ENCODE results near the gene SLC39A5. TPM values are rescaled to one million over a fixed set of nuclear protein-coding genes. Genes with fewer than 3 reads are reported as not detected.
A peak's percentile ranks its signal among the peaks of the same experiment; 100 is the strongest.
"Not testable (repeated sequence)": the region's sequence is repeated elsewhere in the genome, so short reads cannot be mapped to it uniquely, and the experiment has no call there.

Gene SLC39A5
- 1 to 10 TPM in 1 of 2 donors, under 1 TPM in 1; 0.51 to 2.0 TPM for total RNA-seq

GRCh38 chr12:56229916-56230431, at the start of gene SLC39A5:
Gene SLC39A5, plus strand, starts transcription at chr12:56230051. Its CDS starts 1,224 bp downstream, at chr12:56231275.
- ATAC-seq (no peak), DNase-seq (ENCODE audit: low spot score in 2 of 2) (no peak)
- no peak within 1 kb of the TSS for H3K27ac Mint-ChIP-seq
- no peaks in the 10 kb centered on the region for H3K36me3 Mint-ChIP-seq
- no peaks in the 10 kb centered on the region for H3K9me3 Mint-ChIP-seq

- H3K27ac Mint-ChIP-seq = peak overlapping the region in 1 of 2 donors; percentile 64
- H3K36me3 Mint-ChIP-seq = peaks cover 24 to 25% of the 10 kb centered on the region in 2 donors
- H3K9me3 Mint-ChIP-seq = no peaks in the 10 kb centered on the region
- ATAC-seq (no peak), DNase-seq (ENCODE audit: low spot score in 2 of 2) (no peak)
These were observed 42.9 kb upstream of the SLC39A5 start for GRCh38 chr12:56186957-56187356.

- H3K36me3 Mint-ChIP-seq = peaks cover 24 to 25% of the 10 kb centered on the region in 2 donors
- no peak for DNase-seq (ENCODE audit: low spot score in 2 of 2)
These were observed 41.6 kb upstream of the SLC39A5 start for GRCh38 chr12:56188131-56188777.

GRCh38 chr12:56188778-56189098, 41.1 kb upstream of the SLC39A5 start:
- ATAC-seq = no peak
- DNase-seq (ENCODE audit: low spot score in 2 of 2) = peak; percentile 21 to 67
- Mint-ChIP-seq H3K9me3 (peaks cover 0 to 6% of the 10 kb centered on the region in 2 donors), H3K36me3 (peaks cover 24 to 25% of the 10 kb centered on the region in 2 donors), H3K27ac (peak overlapping the region; percentile 64 to 95)

More at GRCh38 chr12:56188131-56188777, 41.6 kb upstream of the SLC39A5 start:
- H3K9me3 Mint-ChIP-seq = peaks cover 0 to 3% of the 10 kb centered on the region in 2 donors
- no peak for ATAC-seq
- peak overlapping the region; percentile 64 to 95 for H3K27ac Mint-ChIP-seq

- ATAC-seq (peak; percentile 85 to 88), DNase-seq (ENCODE audit: low spot score in 2 of 2) (peak; percentile 89 to 92)
- Mint-ChIP-seq H3K9me3 (peaks cover 0 to 6% of the 10 kb centered on the region in 2 donors), H3K36me3 (peaks cover 24 to 25% of the 10 kb centered on the region in 2 donors), H3K27ac (peak within 1 kb of the TSS; percentile 96 to 100)
These were observed 40.5 kb upstream of the SLC39A5 start, which contains the start of gene SMARCC2 for GRCh38 chr12:56189099-56189917. Gene SMARCC2, minus strand, starts transcription at chr12:56189483. Its CDS starts 22 bp downstream, at chr12:56189461.

- ATAC-seq (peak; percentile 60 to 64), DNase-seq (ENCODE audit: low spot score in 2 of 2) (peak; percentile 88 to 92)
- peaks cover 0 to 6% of the 10 kb centered on the region in 2 donors for H3K9me3 Mint-ChIP-seq
- H3K36me3 Mint-ChIP-seq = peaks cover 19 to 24% of the 10 kb centered on the region in 2 donors
- peak overlapping the region; percentile 96 to 100 for H3K27ac Mint-ChIP-seq
These were observed 39.7 kb upstream of the SLC39A5 start for GRCh38 chr12:56189918-56190694.

GRCh38 chr12:56190695-56191155, 39.1 kb upstream of the SLC39A5 start:
- Mint-ChIP-seq H3K36me3 (peaks cover 19 to 21% of the 10 kb centered on the region in 2 donors), H3K27ac (peak overlapping the region; percentile 96 to 100), H3K9me3 (peaks cover 0 to 6% of the 10 kb centered on the region in 2 donors)
- no peak for ATAC-seq
- no peak for DNase-seq (ENCODE audit: low spot score in 2 of 2)

GRCh38 chr12:56192582-56192981, 37.3 kb upstream of the SLC39A5 start:
- DNase-seq (ENCODE audit: low spot score in 2 of 2) (no peak), ATAC-seq (no peak)
- H3K36me3 Mint-ChIP-seq = peaks cover 12 to 17% of the 10 kb centered on the region in 2 donors
- peaks cover 0 to 6% of the 10 kb centered on the region in 2 donors for H3K9me3 Mint-ChIP-seq
- peak overlapping the region in 1 of 2 donors; percentile 86 for H3K27ac Mint-ChIP-seq

- ATAC-seq (peak in 1 of 2 donors; percentile 19), DNase-seq (ENCODE audit: low spot score in 2 of 2) (peak in 1 of 2 donors; percentile 79)
- Mint-ChIP-seq H3K36me3 (peaks cover 7 to 12% of the 10 kb centered on the region in 2 donors), H3K9me3 (peaks cover 0 to 6% of the 10 kb centered on the region in 2 donors), H3K27ac (peak overlapping the region; percentile 86 to 90)
These were observed 36.7 kb upstream of the SLC39A5 start for GRCh38 chr12:56193025-56193578.

GRCh38 chr12:56196818-56197550, 32.9 kb upstream of the SLC39A5 start:
- H3K36me3 Mint-ChIP-seq; DNase-seq (ENCODE audit: low spot score in 2 of 2); H3K9me3 Mint-ChIP-seq; H3K27ac Mint-ChIP-seq; ATAC-seq: not testable (repeated sequence)

- Mint-ChIP-seq H3K36me3 (no peaks in the 10 kb centered on the region), H3K9me3 (peaks cover 0 to 5% of the 10 kb centered on the region in 2 donors), H3K27ac (peak overlapping the region in 1 of 2 donors; percentile 3)
- ATAC-seq (no peak), DNase-seq (ENCODE audit: low spot score in 2 of 2) (no peak)
These were observed 31.8 kb upstream of the SLC39A5 start for GRCh38 chr12:56197921-56198635.

- no peaks in the 10 kb centered on the region for H3K36me3 Mint-ChIP-seq
- no peak overlapping the region for H3K27ac Mint-ChIP-seq
- no peaks in the 10 kb centered on the region for H3K9me3 Mint-ChIP-seq
- DNase-seq (ENCODE audit: low spot score in 2 of 2) = no peak
- ATAC-seq = no peak
These were observed 31.0 kb upstream of the SLC39A5 start for GRCh38 chr12:56198836-56199235.

GRCh38 chr12:56202366-56202765, 27.5 kb upstream of the SLC39A5 start:
- DNase-seq (ENCODE audit: low spot score in 2 of 2) (no peak), ATAC-seq (no peak)
- Mint-ChIP-seq H3K36me3 (no peaks in the 10 kb centered on the region), H3K27ac (peak overlapping the region in 1 of 2 donors; percentile 10), H3K9me3 (no peaks in the 10 kb centered on the region)

GRCh38 chr12:56202838-56203237, 27.0 kb upstream of the SLC39A5 start:
- DNase-seq (ENCODE audit: low spot score in 2 of 2) (no peak), ATAC-seq (no peak)
- H3K27ac Mint-ChIP-seq = peak overlapping the region in 1 of 2 donors; percentile 10

GRCh38 chr12:56204275-56204674, 25.6 kb upstream of the SLC39A5 start:
- Mint-ChIP-seq H3K27ac (peak overlapping the region in 1 of 2 donors; percentile 34), H3K36me3 (no peaks in the 10 kb centered on the region), H3K9me3 (no peaks in the 10 kb centered on the region)
- no peak for ATAC-seq
- no peak for DNase-seq (ENCODE audit: low spot score in 2 of 2)

More at GRCh38 chr12:56202838-56203237, 27.0 kb upstream of the SLC39A5 start:
- Mint-ChIP-seq H3K36me3 (no peaks in the 10 kb centered on the region), H3K9me3 (no peaks in the 10 kb centered on the region)
